ENCODE measurements around the gene CDH24. TPM values are rescaled to one million over a fixed set of nuclear protein-coding genes. Genes with fewer than 3 reads are reported as not detected.
A peak's percentile ranks its signal among the peaks of the same experiment; 100 is the strongest.

CDH24 gene
- total RNA-seq, 1 experiment from 2014 or later = 9.0 TPM

DNA sequence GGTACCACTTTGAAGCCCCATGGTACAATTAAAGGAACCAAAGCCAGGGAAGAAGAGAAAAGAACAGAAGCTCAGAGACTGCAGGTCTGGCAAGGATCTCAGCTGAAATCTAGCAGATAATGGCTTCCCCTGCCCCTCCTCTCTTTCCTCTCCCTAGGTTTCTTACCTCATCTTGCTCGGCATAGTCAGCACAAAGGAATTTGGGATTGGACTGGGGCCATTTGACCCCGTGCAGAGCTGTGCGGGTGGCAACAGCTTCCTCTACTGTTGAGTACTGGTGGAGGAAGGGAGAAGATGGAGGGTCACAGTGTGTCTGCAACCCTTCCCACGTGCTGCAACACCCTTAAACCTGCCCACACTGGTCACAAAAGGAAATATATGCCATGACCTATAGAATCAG, 4.7 kb upstream of the CDH24 start:
- ChIA-PET CTCF (interaction anchor here (0.6 to 1.2 kb wide), 3 partner anchors 76 to 283 kb away, joined by 4 to 7 read pairs (median 5); no protein-coding TSS in a partner anchor), POLR2A (interaction anchor here (0.7 kb wide), 1 partner anchor 77 kb away, joined by 13 read pairs; no protein-coding TSS in a partner anchor)
- H3K27me3 ChIP-seq (ENCODE audit: control insufficient read depth, insufficient read depth, low read length) = no peaks in the 10 kb centered on the region
- H3K9me3 ChIP-seq (ENCODE audit: control insufficient read depth, insufficient read depth, low read depth, low read length) = no peaks in the 10 kb centered on the region
- H3K36me3 ChIP-seq (ENCODE audit: control insufficient read depth, insufficient read depth, low read length) = peaks cover 27% of the 10 kb centered on the region
- H3K4me3 ChIP-seq (ENCODE audit: low read depth in 2 of 2, low read length in 2 of 2) = no peak overlapping the region
- in situ Hi-C loops (cut with HindIII; ENCODE audit: low pct_unique_long_range_greater_than_20kb, low sequenced_read_pairs) = no loop called here
- no TSS peak for BruUV-seq (replicated peaks)
- no peak for TF ChIP-seq POLR2AphosphoS5 (IDR thresholded peaks at IDR 0.05; ENCODE audit: low read depth, low read length)
- peak overlapping the region; percentile 68 for H3K27ac ChIP-seq (ENCODE audit: low read length)
- intact Hi-C loops (cut with micrococcal nuclease; ENCODE audit: unreplicated experiment) = no loop called here
- peaks cover 15% of the 10 kb centered on the region for H3K4me1 ChIP-seq (ENCODE audit: control insufficient read depth, insufficient read depth, low read length)
- DNase-seq (ENCODE audit: low read depth, low spot score) (peak; percentile 77), ATAC-seq (peak; percentile 42)

DNA sequence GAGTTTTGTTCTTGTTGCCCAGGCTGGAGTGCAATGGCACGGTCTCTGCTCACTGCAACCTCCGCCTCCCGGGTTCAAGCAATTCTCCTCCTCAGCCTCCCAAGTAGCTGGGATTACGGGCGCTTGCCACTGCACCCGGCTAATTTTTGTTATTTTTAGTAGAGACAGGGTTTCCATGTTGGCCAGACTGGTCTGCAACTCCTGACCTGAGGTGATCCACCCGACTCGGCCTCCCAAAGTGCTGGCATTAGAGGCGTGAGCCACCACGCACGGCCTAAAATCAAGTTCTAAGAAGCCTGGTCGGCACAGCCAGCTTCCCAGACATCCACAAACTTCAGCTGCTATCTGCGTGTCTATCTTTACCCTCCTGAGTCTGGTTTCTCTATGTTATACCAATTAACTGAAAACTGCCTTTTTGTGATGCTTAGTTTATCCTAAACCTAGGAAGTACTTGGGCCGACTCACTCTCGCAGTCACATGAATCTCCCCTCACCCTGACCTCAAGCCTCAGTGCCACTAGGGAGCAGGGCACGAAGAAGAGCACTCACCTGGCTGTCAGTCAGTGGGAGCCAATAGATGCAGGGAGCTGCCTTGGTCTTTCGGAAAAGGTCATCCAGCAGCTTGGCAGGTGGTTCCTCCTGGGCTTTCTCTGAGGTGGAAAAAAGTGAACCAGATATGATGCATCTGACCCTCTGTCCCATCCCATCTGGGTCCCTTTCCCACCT, 3.4 kb upstream of the CDH24 start:
- CTCF ChIA-PET = interaction anchor here (0.6 to 1.1 kb wide), 2 partner anchors 78 to 84 kb away, joined by 3 read pairs; no protein-coding TSS in a partner anchor
- TF ChIP-seq, protein P1, sequence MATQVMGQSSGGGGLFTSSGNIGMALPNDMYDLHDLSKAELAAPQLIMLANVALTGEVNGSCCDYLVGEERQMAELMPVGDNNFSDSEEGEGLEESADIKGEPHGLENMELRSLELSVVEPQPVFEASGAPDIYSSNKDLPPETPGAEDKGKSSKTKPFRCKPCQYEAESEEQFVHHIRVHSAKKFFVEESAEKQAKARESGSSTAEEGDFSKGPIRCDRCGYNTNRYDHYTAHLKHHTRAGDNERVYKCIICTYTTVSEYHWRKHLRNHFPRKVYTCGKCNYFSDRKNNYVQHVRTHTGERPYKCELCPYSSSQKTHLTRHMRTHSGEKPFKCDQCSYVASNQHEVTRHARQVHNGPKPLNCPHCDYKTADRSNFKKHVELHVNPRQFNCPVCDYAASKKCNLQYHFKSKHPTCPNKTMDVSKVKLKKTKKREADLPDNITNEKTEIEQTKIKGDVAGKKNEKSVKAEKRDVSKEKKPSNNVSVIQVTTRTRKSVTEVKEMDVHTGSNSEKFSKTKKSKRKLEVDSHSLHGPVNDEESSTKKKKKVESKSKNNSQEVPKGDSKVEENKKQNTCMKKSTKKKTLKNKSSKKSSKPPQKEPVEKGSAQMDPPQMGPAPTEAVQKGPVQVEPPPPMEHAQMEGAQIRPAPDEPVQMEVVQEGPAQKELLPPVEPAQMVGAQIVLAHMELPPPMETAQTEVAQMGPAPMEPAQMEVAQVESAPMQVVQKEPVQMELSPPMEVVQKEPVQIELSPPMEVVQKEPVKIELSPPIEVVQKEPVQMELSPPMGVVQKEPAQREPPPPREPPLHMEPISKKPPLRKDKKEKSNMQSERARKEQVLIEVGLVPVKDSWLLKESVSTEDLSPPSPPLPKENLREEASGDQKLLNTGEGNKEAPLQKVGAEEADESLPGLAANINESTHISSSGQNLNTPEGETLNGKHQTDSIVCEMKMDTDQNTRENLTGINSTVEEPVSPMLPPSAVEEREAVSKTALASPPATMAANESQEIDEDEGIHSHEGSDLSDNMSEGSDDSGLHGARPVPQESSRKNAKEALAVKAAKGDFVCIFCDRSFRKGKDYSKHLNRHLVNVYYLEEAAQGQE (IDR thresholded peaks at IDR 0.05; ENCODE audit: insufficient read depth in 1 of 2, low read depth in 2 of 2, low read length in 1 of 2) = no peak
- TF ChIP-seq TCF7L2 (IDR thresholded peaks at IDR 0.05; ENCODE audit: low read depth, low read length) (no peak), SIN3A (IDR thresholded peaks at IDR 0.05; ENCODE audit: borderline replicate concordance, insufficient read depth, low read depth, low read length) (no peak), CTCF (IDR thresholded peaks at IDR 0.05) (no peak), POLR2AphosphoS5 (IDR thresholded peaks at IDR 0.05; ENCODE audit: low read depth, low read length) (no peak)
- H3K4me3 ChIP-seq (ENCODE audit: low read depth in 2 of 2, low read length in 2 of 2) = no peak overlapping the region
- no peaks in the 10 kb centered on the region for H3K9me3 ChIP-seq (ENCODE audit: control insufficient read depth, insufficient read depth, low read depth, low read length)
- H3K27me3 ChIP-seq (ENCODE audit: control insufficient read depth, insufficient read depth, low read length) = no peaks in the 10 kb centered on the region
- intact Hi-C loops (cut with micrococcal nuclease; ENCODE audit: unreplicated experiment) (no loop called here), in situ Hi-C loops (cut with HindIII; ENCODE audit: low pct_unique_long_range_greater_than_20kb, low sequenced_read_pairs) (no loop called here)
- BruUV-seq (replicated peaks) = no TSS peak
- POLR2A ChIA-PET = interaction anchor here (0.6 kb wide), 1 partner anchor 54 kb away, joined by 3 read pairs; no protein-coding TSS in a partner anchor
- DNase-seq (ENCODE audit: low read depth, low spot score) (no peak), ATAC-seq (no peak)
- H3K27ac ChIP-seq (ENCODE audit: low read length) = no peak overlapping the region
- H3K4me1 ChIP-seq (ENCODE audit: control insufficient read depth, insufficient read depth, low read length) = peaks cover 18% of the 10 kb centered on the region
- peaks cover 27% of the 10 kb centered on the region for H3K36me3 ChIP-seq (ENCODE audit: control insufficient read depth, insufficient read depth, low read length)
